ENCODE measurements around the gene NEK3. TPM values are rescaled to one million over a fixed set of nuclear protein-coding genes. Genes with fewer than 3 reads are reported as not detected.
"Not testable (repeated sequence)": the region's sequence is repeated elsewhere in the genome, so short reads cannot be mapped to it uniquely, and the experiment has no call there.

The NEK3 gene, protein sequence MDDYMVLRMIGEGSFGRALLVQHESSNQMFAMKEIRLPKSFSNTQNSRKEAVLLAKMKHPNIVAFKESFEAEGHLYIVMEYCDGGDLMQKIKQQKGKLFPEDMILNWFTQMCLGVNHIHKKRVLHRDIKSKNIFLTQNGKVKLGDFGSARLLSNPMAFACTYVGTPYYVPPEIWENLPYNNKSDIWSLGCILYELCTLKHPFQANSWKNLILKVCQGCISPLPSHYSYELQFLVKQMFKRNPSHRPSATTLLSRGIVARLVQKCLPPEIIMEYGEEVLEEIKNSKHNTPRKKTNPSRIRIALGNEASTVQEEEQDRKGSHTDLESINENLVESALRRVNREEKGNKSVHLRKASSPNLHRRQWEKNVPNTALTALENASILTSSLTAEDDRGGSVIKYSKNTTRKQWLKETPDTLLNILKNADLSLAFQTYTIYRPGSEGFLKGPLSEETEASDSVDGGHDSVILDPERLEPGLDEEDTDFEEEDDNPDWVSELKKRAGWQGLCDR
- 1 to 10 TPM; 4.7 to 9.1 (median 6.4) TPM for total RNA-seq

DNA sequence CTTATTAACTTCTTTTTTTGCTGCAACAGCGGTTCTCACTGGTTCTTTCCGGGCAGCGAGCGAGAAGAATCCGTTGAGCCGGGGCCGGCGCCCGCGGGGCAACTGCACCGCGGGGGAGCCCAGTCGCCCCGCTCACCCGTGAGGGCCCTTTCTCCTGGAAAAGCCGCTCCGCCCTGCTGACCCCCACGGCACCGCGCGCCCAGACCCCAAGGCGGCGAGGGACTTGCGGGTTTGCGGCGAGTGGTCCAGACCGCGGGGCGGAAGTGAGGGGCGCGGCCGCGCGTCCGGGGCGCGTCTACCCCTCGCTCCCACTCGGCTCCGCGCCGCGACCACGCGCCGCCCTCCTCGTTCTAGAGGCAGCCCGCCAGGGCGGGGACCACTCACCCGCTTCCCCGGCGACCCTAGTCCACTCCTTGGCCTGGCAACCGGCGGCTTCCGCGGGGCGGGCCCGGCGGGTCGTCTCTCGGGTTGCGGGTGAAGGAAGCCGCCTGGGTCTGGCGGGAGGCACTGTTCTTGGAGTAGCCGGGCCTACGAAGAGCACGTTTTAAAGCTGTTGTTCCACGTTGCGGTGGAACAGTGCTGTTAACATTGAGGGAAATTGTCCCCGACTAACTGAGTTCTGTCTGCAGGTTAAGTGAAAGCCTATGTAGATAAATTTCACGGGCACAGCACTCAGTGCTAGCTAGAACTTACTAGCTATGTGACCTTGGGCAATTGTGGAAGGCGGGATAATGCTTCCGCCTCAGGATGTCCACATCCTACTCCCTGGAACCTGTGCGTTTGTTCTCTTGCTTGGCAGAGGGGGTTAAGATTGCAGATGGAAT lies at the start of gene NEK3:
Gene NEK3, minus strand, starts transcription at position 439 of the 824 bp plus-strand sequence. CDS start 3,406 bp downstream, outside the sequence.
- Histone ChIP-seq H3K27me3 (no peaks in the 10 kb centered on the region), H3K4me1 (peaks cover 6 to 8% of the 10 kb centered on the region in 2 donors), H3K27ac (peak within 1 kb of the TSS; percentile 71 to 81 (median 74)), H3K4me3 (peak within 1 kb of the TSS; percentile 78 to 92 (median 87)), H3K9me3 (no peaks in the 10 kb centered on the region), H3K36me3 (no peaks in the 10 kb centered on the region)
- in situ Hi-C loops (cut with MboI; ENCODE audit: low sequenced_read_pairs in 4 of 4) (no loop called here), intact Hi-C loops (cut with DNase I; ENCODE audit: low total_unique reads) (no loop called here)
- DNase-seq (peak; percentile 27 to 45), ATAC-seq (peak; percentile 86 to 87)
- no peak for TF ChIP-seq POLR2A (IDR thresholded peaks at IDR 0.05)
- TF ChIP-seq, protein P1, sequence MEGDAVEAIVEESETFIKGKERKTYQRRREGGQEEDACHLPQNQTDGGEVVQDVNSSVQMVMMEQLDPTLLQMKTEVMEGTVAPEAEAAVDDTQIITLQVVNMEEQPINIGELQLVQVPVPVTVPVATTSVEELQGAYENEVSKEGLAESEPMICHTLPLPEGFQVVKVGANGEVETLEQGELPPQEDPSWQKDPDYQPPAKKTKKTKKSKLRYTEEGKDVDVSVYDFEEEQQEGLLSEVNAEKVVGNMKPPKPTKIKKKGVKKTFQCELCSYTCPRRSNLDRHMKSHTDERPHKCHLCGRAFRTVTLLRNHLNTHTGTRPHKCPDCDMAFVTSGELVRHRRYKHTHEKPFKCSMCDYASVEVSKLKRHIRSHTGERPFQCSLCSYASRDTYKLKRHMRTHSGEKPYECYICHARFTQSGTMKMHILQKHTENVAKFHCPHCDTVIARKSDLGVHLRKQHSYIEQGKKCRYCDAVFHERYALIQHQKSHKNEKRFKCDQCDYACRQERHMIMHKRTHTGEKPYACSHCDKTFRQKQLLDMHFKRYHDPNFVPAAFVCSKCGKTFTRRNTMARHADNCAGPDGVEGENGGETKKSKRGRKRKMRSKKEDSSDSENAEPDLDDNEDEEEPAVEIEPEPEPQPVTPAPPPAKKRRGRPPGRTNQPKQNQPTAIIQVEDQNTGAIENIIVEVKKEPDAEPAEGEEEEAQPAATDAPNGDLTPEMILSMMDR (IDR thresholded peaks at IDR 0.05 in 4 of 5, conservative IDR thresholded peaks at IDR 0.05 in 1 of 5): no peak

DNA sequence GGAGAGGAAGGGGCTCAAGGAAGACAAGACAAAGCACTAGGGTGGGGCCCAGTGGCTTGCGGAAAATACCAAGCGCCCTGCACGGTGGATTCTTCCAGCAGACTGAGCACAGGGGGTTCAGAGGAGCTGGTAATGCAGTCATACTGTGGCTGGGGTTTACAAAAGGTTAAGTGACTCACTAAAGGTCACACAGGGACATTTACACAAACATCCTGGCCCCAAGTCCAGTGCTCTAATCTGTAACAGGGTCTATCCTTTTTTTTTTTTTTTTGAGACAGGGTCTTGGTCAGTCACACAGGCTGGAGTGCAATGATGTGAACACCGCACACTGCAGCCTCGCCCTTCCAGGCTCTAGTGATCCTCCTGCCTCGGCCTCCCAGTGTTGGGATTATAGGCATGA lies 49.0 kb upstream of the NEK3 start:
- ATAC-seq; in situ Hi-C loops (cut with MboI; ENCODE audit: low sequenced_read_pairs in 4 of 4); H3K27ac ChIP-seq; H3K27me3 ChIP-seq; H3K4me1 ChIP-seq; H3K9me3 ChIP-seq; intact Hi-C loops (cut with DNase I; ENCODE audit: low total_unique reads); H3K36me3 ChIP-seq; DNase-seq; H3K4me3 ChIP-seq: not testable (repeated sequence)

DNA sequence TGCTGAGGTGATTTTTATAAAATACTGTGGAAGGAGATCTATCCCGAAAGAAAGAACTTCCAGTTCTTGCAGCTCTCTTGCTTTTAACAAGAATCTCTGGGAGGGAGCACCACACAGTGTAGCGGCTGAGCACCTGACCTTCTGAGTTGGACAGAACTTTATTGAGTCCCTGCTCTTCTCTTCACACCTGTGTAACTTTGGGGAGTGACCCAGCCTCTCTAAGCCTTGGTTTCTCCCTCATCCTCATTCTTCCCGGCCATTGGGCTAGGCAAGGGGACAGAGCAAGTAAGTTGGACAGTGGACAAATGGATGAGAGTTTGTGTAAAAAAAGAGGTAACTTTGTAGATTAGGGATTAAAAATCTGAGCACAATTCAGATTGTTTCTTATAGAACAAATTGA lies 48.5 kb upstream of the NEK3 start:
- H3K36me3 ChIP-seq; H3K4me1 ChIP-seq; in situ Hi-C loops (cut with MboI; ENCODE audit: low sequenced_read_pairs in 4 of 4); H3K9me3 ChIP-seq; H3K27me3 ChIP-seq; ATAC-seq; intact Hi-C loops (cut with DNase I; ENCODE audit: low total_unique reads); H3K4me3 ChIP-seq; DNase-seq; H3K27ac ChIP-seq: not testable (repeated sequence)

DNA sequence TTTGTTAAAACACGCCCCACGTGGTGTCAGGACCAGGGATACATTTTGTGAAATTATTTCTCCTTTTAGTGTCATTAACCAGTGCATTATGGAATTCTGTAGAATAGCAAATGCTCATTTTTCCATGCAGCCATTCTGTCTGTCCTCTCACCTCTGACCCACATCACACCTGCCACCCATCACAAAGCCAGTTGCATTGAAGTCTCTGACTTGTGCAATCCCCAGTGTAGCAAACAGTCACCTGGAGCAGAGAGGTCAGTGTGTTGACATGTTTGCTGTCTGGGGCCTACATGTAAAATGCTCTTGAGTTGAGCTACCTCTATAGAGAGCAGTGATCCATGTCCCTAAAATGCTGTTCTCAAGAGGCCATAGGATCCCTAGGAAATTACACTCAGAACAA lies 47.9 kb upstream of the NEK3 start:
- H3K9me3 ChIP-seq; H3K36me3 ChIP-seq; DNase-seq; H3K27ac ChIP-seq; H3K4me3 ChIP-seq; in situ Hi-C loops (cut with MboI; ENCODE audit: low sequenced_read_pairs in 4 of 4); ATAC-seq; H3K27me3 ChIP-seq; H3K4me1 ChIP-seq; intact Hi-C loops (cut with DNase I; ENCODE audit: low total_unique reads): not testable (repeated sequence)

DNA sequence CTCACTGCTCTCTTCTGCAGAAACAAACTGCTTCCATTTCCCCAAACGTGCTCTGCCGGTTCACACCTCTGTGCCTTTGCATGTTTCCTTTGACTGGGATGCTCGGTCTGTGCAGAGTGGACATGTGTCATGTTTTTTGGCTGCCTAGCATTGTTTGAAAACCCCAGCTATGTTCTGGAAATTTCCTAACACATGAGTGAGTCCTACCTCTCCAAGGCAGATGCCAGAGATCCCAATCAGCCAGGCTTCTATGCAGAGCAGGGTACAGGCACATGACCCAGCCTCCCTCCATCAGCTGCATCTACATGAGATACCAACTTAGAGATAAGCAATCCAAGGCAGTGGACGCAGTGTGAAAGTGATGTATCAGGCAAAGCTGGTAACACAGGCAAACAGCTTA lies 45.1 kb upstream of the NEK3 start:
- DNase-seq; H3K4me1 ChIP-seq; H3K36me3 ChIP-seq; H3K9me3 ChIP-seq; H3K4me3 ChIP-seq; H3K27ac ChIP-seq; H3K27me3 ChIP-seq; ATAC-seq; in situ Hi-C loops (cut with MboI; ENCODE audit: low sequenced_read_pairs in 4 of 4); intact Hi-C loops (cut with DNase I; ENCODE audit: low total_unique reads): not testable (repeated sequence)

DNA sequence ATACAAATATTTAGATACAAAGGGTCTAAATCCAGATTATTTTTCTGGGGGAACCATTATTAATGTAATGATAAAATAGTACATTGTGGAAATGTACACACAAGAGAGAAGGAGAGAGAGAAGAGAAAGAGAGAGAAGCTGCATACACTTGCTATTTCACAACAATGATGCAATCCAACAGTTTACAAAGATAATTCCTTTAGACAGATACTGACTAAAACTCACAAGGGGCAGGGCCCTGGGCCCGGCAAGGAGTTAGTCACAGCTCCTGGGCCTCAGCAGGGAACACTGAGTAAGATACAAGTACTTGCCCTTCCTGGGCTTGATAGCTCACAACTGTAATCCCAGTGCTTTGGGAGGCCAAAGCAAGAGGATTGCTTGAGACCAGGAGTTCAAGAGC lies 44.5 kb upstream of the NEK3 start:
- peak in 1 of 2 donors; percentile 38 for DNase-seq
- H3K4me1 ChIP-seq; H3K4me3 ChIP-seq; ATAC-seq; intact Hi-C loops (cut with DNase I; ENCODE audit: low total_unique reads); H3K36me3 ChIP-seq; H3K27ac ChIP-seq; H3K9me3 ChIP-seq; H3K27me3 ChIP-seq; in situ Hi-C loops (cut with MboI; ENCODE audit: low sequenced_read_pairs in 4 of 4): not testable (repeated sequence)

DNA sequence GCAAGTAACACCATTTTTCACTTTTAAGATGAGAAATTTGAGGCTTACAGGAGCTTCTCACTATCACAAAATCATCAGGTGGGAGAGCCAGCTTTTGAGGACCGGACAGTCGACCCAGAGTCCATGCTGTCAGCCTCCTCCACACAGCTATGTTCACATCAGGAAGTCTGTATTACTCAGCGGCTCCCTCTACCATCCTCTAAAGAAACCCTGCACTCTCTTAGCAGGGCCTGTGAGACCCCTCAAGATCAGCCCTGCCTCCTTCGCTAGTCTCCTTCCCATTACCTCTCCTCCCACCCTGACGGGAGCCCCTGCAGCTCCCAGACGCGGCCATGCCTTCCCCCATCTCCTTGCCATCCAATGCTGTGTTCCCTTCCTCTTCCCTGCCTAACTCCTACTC lies 43.1 kb upstream of the NEK3 start:
- intact Hi-C loops (cut with DNase I; ENCODE audit: low total_unique reads); H3K9me3 ChIP-seq; H3K36me3 ChIP-seq; H3K4me1 ChIP-seq; H3K4me3 ChIP-seq; ATAC-seq; in situ Hi-C loops (cut with MboI; ENCODE audit: low sequenced_read_pairs in 4 of 4); H3K27ac ChIP-seq; DNase-seq; H3K27me3 ChIP-seq: not testable (repeated sequence)
